HG02588 (cell line): ENCODE results near the gene B3GLCT.
"Not testable (repeated sequence)": the region's sequence is repeated elsewhere in the genome, so short reads cannot be mapped to it uniquely, and the experiment has no call there.

Source experiments
- ATAC-seq: cut with Tn5 transposase; IDR thresholded peaks from one replicate; pipeline ENCODE4 v1.9.1; 2021; ENCODE audit warnings: mild to moderate bottlenecking, moderate library complexity; ENCODE audit not compliant: unreplicated experiment

B3GLCT gene

GRCh38 chr13:31182987-31183386, 16.8 kb upstream of the B3GLCT start:
- no peak for ATAC-seq

GRCh38 chr13:31184451-31184850, 15.3 kb upstream of the B3GLCT start:
- no peak for ATAC-seq

- no peak for ATAC-seq
Measured at GRCh38 chr13:31184981-31185645, 14.7 kb upstream of the B3GLCT start.

- ATAC-seq: no peak
Measured at GRCh38 chr13:31191748-31192147, 8.0 kb upstream of the B3GLCT start.

DNA sequence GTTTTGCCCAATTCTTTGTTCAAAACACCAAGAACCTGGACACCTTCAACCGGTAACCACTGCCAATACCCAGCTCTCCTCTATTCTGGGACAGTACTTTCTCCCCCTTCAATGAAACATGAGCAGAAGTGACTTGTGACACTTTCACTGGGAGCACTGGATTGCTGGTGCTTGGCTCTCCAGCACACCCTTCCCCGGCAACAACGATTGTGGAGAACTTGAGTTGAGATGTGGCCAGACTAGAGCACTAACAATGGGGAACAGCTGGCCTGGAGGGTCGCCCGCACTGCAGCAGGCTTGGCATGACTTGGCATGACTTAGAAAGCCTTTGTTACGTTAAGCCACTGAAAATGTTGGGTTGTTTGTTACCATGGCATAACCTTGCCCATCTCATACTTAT, 7.5 kb upstream of the B3GLCT start:
- ATAC-seq: no peak

DNA sequence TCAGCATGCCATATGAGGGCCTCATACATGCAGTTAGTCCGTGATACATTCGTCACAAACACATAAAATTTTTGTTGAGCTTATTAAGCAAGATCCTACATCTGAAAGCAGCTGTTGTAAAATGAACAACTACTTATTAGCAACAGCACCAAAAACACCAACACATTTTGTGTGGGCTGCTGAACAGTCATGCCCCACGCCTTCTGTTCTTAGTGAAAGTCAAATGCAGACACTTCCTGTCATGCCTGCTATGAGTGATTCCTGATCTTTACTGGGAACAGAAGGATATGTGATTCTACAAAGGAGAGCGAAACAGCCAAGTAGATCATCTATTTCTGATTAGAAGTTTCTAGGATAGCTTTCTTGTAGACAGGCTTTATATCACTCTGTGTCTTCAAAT, 4.2 kb upstream of the B3GLCT start:
- ATAC-seq: no peak

GRCh38 chr13:31196992-31197391, 2.8 kb upstream of the B3GLCT start:
- ATAC-seq: no peak

GRCh38 chr13:31198519-31198918, 1.3 kb upstream of the B3GLCT start:
- ATAC-seq: no peak

DNA sequence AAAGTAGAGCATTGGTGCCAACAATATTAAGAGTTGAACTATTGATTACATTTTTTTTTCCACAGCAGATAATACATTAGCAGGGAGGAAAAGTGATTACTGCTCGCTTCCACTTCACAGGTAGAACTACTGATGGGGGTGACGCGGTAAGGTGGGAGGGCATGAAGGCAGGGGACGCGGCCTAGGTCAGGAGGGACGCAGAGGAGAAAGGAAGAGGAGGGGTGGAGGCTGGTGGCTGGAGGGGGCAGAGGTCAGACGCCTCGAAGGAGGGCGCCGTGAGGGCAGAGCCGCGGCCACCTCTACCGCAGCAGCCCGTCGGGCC, 287 bp upstream of the B3GLCT start:
- ATAC-seq: no peak

- peak; percentile 21 for ATAC-seq
Measured at GRCh38 chr13:31200637-31200971, 829 bp downstream of the B3GLCT start.

- no peak for ATAC-seq
Measured at GRCh38 chr13:31201341-31202031, 1.7 kb downstream of the B3GLCT start.

GRCh38 chr13:31204592-31204991, 4.8 kb downstream of the B3GLCT start:
- ATAC-seq: no peak

- no peak for ATAC-seq
Measured at GRCh38 chr13:31207661-31208552, 8.1 kb downstream of the B3GLCT start.

- ATAC-seq: no peak
Measured at GRCh38 chr13:31208559-31209122, 8.9 kb downstream of the B3GLCT start.

DNA sequence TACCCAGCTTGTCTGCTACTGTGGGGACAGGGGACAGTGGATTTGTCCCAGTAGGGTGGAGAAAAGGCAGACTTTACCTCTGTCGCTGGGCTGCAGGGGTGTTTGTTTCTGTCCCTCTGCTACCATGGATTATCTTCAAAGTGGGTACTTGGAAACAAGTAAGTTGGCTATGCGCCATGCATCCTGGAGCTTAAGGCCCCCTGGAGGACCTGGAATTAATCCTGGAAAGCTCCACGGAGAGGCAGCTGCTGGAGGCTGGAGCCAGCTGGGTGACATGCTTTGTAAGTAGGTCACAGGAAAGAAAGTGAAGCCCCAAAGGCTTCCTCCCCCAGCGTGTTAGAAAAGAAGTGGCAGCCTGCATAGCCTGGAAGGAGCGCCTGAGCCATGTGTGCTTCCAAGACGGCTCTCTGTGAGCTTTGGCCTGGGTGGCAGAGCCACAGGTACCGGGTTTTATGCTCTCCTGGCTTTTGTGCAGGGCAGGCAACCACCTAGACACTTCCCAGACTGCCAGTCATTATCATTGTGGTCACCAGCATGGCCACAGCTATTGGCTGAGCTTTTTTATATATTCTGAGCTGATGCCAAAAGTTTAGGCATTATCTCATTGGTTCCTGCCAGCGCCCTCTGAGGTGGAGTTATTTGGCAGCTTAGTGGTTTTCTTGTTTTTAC, 9.5 kb downstream of the B3GLCT start:
- ATAC-seq: no peak

DNA sequence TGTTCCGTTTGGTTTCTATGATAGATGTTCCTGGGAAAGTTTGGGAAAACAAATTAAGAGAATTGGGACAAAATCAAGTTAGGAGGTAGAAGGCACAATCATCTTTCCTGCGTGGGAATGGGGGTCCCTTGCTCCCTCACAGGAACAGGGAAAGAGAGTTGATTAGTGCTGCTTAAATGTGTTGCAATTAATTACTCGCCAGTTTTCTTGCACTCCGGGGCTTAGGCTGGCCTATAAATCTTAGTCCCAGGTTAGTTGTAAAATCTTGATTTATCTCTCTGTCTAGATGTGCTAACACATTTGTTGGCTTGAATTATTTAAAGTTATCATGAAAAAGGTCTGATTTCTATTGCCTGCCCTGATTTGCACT, 10.1 kb downstream of the B3GLCT start:
- ATAC-seq: no peak

DNA sequence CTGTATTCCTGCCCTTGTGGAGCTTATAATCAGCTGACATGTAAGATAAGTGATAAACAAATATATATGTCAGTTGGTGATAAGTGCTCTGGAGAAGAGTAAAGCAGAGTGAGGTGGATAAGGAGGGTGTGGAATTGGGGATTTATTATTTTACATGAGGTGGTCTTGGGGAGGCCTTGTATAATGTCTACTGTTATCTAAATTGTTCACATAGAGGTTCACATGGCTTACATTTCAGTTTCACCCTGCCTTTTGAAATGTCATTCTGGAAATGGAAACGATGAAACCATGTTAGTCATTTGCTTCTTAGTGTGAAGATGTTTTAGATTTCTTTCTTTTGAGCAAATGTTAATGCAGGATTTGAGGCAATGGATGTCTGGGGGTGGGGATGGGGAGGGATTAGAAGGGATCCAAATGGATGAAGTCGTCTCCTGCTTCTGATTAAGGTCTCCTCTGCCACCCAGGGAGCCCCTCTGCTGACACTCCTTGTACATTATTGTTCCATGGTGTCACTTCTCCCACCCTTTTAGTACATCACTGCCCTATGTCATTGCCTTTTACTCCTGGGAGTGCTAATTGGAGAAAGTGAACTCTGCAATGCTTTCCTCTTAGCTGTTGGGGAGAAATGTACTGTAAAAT, 14.0 kb downstream of the B3GLCT start:
- ATAC-seq: no peak

DNA sequence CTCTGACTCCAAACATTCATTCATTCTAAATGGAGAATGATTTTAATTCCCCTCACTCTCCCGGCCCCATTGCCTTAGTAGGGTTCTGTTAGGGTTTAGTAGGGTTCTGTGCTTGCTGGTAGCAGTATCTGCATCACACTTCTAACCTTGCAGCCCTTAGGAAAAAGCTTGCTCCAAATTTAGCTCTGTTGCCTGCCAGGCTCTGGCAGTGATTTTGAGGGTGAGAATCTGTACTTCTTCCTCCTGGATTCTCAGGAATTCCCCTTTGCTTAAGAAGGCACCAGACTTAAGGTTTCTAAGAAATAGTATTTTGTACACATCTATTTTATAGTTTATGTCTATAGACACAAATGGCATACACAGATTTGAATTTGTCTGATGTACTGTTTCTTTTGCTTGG, 14.7 kb downstream of the B3GLCT start:
- no peak for ATAC-seq

- ATAC-seq: not testable (repeated sequence)
Measured at GRCh38 chr13:31216916-31217315, 17.1 kb downstream of the B3GLCT start.

GRCh38 chr13:31219909-31220598, 20.3 kb downstream of the B3GLCT start:
- ATAC-seq: no peak
